H54 (cell line): ENCODE data around the gene SLFN13.
"Not testable (repeated sequence)": the region's sequence is repeated elsewhere in the genome, so short reads cannot be mapped to it uniquely, and the experiment has no call there.

Source experiments
- DNase-seq: peaks from one replicate; pipeline ENCODE4 v3.0.0; 2011; ENCODE audit warnings: low spot score, mixed read lengths; ENCODE audit not compliant: insufficient read length
- FAIRE-seq: peaks from 3 replicates; lab custom pipeline; 2011; peaks lifted over from hg19 to GRCh38; lab: Jason Lieb, UNC
- POLR2A ChIP-seq: IDR thresholded peaks from 2 replicates; pipeline ENCODE4 v1.6.1; 2011; ENCODE audit warnings: low read depth, mild to moderate bottlenecking, low read length

Gene SLFN13

DNA sequence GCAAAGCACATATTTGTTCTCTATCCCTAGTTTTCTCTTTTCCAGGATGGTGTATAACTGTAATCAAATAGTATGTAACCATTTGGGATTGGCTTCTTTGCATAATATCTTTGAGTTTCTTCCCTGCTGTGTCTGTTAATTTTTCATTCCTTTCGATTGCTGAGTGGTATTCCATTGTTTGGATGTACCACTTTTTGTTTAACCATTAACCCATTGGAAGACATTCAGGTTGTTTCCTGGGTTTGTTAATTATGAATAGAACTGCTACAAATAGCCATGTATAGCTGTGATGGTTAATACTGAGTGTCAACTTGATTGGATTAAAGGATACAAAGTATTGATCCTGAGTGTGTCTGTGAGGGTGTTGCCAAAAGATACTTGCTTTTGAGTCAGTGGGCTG lies 4.6 kb upstream of the SLFN13 start:
- no peak for FAIRE-seq
- DNase-seq, result no peak
- TF ChIP-seq POLR2A, result no peak

DNA sequence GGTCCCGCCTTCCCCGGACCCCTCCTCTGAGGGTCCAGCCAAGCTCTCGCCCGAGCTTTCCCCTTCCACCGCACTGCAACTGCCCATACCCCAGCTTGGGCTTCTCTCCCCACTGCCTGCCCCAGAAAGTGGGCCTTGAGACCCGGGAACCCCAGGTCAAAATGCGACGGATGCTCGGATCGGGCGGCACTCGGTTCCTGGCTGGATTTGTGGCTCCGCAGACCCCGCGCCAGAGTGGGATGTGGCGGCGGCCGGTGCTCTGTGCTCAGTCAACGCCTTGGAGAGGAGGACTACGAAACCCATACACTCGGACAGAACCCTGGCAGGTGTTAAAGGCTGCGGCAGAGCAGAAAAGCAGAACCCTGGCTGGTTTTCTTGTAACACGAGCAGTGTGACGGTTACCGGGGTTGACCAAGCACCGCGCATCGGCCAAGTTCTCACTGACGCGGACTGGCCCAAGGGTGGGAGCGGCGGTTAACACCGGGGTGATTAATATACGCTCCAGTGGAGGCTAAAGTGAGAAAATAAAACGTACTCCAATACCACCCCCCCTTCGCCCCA lies 885 bp upstream of the SLFN13 start:
- TF ChIP-seq POLR2A, result no peak
- DNase-seq (no peak), FAIRE-seq (no peak)

DNA sequence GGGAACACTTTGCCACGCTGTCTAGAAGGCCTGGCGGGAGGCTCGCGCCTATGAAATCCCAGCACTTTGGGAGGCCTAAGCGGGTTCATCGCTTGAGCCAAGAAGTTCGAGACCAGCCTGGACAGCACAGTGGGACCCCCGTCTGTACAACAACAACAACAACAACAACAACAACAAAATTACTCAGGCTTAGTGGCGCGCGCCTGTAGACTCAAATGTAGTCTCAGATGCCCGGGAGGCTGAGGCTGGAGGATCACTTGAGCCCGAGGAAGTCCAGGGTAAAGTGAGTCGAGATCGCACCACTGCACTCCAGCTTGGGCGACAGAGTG lies 297 bp upstream of the SLFN13 start:
- no peak for DNase-seq
- no peak for FAIRE-seq
- TF ChIP-seq POLR2A, result no peak

DNA sequence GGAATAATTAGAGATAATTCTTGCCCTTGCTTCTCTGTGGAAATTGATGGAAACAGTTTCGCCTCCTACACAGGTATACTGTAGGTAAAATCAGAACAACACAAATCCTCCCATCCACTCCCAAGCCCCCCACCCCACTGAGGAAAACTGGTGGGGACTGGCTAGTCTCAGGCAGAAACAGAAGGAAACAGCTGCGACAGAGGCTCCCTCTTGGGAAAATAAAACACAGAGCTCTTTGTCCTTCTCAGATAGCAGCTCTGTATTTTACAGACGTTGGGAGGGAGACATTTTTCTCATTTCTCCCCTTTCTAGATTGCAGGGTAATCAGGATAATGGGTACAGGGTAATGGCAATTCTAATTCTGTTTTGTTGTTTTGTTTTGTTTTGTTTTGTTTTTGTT lies 1.1 kb downstream of the SLFN13 start:
- DNase-seq, result no peak
- no peak for FAIRE-seq
- no peak for TF ChIP-seq POLR2A

DNA sequence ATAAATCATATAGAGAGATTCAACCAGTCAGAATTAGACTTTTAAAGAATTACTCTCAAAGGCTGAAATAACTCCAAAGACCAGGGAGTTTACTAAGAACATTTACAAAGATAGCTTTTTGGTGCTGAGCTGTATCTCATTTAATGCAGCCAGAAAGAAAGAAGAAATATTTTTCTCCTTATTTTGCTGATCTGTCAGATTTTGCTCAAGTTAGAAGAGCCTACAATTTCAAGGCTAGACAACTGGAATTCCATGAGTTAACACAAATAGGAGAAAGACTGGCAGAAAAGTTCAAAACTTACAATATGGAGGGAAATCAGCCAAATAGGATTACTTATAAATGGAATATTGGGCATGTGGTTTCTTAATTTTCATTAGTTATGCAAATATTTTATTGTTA lies 10.1 kb downstream of the SLFN13 start:
- FAIRE-seq (no peak), DNase-seq (no peak)
- no peak for TF ChIP-seq POLR2A

DNA sequence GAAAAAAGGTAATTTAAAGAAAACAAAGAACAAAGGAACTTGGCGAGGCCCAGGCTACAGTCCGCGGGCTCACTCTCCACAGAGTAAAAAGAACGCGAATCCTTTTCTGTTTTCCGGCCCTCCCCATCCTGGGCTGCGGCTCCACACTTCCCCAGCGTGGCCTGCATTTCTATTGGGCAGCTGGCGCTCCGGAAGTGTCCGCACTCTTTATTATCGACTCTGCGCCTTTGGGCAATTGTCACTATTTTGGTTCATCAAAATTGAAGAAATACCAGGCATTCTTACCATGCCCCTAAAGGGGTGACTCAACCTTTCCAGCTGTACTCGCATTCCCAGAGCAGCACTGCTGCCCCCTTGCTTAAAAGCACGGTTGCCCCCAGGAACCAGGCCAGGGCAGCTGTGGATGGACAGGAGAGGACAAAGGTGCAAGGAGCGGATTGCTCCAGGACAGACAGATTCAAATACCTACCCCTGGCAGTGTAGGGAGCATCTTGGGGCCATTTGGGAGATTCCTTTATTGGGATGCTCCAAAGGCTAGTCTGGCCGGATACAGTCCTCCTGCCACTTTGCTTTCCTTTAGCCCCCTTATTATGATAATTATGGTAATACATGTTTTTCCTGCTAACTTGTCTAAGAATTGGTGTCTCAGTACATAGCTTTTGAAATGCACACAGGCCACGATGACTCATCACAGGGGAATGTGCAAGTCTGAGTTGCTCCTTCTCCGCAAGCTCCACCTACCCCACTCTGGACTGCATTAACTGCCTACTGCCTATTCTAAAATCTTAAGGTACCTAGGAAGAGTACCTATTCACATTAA lies 15.3 kb downstream of the SLFN13 start:
- peak; percentile 84 for FAIRE-seq
- peak; percentile 73 for DNase-seq
- TF ChIP-seq POLR2A, result peak; percentile 46

DNA sequence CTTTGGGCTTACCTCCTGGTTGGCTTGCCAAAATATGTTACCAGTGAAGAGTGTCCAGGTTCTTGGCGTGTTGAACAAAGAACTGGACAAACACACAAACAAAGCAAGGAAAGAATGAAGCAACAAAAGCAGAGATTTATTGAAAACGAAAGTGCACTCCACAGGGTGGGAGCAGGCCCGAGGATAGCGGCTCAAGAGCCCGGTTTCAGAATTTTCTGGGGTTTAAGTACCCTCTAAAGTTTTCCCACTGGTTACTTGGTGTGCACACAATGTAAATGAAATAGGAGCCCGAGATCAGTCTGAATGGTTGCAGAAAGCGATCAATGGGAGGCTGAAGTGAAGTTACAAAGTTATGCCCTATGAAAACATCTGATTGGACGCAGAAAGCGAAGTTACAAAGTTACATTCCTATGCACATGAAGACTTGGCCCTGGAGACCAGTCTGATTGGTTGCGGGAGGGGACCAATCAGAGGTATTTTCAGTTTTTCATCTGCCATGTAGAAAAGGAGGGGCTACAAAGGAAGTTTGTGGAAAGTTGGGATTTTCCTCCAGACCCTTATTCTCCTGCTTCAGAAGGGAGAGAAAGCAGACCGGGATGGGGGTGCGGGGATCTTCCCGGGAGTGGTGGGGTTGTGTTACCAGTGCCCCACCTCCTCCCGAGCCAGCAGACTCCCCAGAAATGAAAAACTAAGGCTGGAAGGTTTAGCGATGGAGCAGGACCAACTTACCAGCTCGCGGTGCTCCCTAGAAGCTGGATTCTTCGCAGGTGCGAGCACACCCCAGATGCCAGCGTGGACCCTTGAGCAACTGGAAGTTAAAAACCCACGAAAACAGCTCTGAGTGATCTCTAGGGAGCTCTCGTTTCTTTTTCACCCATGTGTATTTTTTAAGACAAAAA lies 16.1 kb downstream of the SLFN13 start, which contains the start of gene SLFN12:
Gene SLFN12 (minus strand): TSS at position 325 of the 899 bp plus-strand sequence. CDS start 9,472 bp downstream, outside the sequence.
- DNase-seq (peak; percentile 44), FAIRE-seq (peak; percentile 91)

DNA sequence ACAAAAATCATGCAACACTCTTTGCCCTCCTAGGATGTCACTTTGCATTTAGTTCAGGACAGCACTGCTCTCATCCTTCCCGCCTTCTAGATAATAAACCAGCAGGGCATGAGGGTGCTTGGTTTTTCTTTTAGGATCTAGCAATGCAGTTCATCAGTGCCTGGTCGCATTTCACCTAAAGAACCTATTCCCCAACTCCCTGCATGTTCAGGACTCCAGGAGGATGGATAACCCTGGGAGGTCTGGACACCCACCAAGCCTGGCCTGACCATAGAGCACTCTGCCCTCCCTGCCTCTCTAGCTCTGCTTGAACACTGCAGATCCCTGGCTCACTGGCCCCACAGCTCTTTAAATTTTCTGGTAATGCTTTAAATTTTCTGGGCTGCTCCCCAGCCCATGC lies 18.9 kb downstream of the SLFN13 start:
- no peak for TF ChIP-seq POLR2A
- no peak for FAIRE-seq
- DNase-seq, result no peak

More for the DNA sequence above, 16.1 kb downstream of the SLFN13 start, which contains the start of gene SLFN12:
- TF ChIP-seq POLR2A, result peak; percentile 42; the same call in 1 of the 2 replicates

DNA sequence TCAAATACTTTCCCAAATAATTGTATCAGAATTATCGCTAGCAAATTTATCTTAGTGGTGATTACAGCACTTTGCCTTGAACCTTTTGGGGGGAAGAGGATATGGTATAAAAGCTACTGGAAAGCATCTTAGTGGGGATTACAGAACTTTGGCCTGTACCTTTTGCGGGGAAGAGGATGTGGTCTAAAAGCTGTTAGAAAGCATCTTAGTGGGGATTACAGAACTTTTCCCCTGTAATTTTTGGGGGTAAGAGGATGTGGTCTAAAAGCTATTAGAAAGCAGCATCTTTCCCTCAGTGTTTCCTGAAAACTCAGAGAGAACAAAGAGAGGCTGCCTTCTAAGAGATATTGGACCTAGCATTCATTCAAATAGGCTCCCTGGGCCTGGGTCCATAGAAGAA lies 20.3 kb downstream of the SLFN13 start:
- DNase-seq (no peak), FAIRE-seq (no peak)

DNA sequence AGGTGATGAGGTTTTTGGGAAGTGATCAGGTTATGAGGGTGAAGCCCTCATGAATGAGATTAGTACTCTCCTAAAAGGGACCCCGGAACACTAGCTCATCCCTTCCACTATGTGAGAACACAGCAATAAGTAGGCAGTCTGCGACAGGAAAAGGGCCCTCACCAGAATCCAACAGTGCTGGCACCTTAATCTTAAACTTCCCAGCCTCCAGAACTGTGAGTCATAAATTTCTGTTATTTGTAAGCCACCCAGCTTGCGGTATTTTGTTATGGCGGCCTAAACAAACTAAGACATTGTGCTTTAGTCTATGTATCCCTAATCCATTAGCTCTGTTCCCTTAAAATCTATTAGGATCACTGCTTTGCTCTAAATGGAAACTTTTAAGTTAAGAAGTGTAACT lies 24.8 kb downstream of the SLFN13 start:
- DNase-seq (no peak), FAIRE-seq (peak; percentile 93)
- TF ChIP-seq POLR2A, result no peak

More for the DNA sequence above, 20.3 kb downstream of the SLFN13 start:
- no peak for TF ChIP-seq POLR2A

DNA sequence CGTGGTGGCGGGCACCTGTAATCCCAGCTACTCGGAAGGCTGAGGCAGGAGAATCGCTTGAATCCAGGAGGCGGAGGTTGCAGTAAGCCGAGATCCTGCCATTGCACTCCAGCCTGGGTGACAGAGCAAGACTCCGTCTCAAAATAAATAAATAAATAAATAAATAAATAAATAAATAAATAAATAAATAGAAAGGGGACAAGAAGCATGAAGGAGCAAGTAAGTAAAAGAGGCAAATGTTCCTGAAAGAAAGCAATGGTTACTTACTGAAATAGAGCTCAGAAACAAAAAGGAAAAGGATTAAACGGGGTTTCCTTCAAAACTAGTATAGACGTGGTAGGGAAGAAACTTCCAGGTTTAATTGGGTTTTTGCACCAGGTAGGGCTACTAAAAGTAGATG lies 27.5 kb downstream of the SLFN13 start:
- DNase-seq, FAIRE-seq: not testable (repeated sequence)

DNA sequence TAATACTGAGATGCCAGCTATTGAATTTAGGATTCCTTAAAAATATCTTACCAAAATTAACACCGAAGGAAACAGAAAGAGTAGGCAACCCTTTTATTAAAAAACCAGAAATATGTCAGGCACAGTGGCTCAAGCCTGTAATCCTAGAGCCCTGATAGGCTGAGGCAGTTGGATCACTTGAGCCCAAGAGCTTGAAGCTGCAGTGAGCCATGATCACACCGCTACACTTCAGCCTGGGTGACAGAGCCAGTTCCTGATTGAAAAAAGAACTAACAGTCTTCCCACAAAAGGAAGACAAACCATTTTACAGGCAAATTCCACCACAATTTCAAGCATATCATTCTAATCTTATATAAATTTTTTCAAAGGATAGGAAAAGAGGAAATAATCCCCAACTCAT lies 31.9 kb downstream of the SLFN13 start:
- DNase-seq (no peak), FAIRE-seq (no peak)
- TF ChIP-seq POLR2A, result no peak

DNA sequence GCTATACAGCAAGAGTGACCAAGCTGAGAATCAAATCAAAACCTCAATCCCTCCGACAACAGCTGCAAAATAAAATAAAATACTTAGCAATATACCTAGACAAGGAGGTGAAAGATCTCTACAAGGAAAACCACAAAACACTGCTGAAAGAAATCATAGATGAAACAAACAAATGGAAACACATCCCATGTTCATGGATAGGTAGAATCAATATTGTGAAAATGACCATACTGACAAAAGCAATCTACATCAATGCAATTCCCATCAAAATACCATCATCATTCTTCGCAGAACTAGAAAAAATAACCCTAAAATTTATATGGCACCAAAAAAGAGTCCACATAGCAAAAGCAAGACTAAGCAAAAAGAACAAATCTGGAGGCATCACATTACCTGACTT lies 33.9 kb downstream of the SLFN13 start:
- FAIRE-seq, DNase-seq: not testable (repeated sequence)

DNA sequence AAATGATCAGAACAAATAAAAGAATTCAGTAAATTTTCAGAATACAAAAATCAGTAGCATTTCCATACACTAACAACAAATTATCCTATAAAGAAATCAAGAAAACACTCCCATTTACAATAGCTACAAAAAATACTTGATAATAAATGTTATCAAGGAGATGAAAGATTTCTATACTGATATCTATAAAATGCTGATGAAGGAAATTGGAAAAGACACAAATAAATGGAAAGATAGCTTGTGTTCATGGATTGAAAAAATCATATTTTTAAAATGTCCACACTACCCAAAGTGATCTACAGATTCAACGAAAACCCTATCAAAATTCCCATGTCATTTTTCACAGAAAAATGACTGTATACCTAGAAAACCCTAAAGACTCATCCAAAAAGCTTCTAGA lies 34.3 kb downstream of the SLFN13 start:
- TF ChIP-seq POLR2A, result no peak
- FAIRE-seq (no peak), DNase-seq (no peak)
